Epidermal melanocyte (primary cell): ENCODE results near the gene ELMO1.

ENCODE experiments used
- DNase-seq: peaks from one replicate; pipeline ENCODE4 v3.0.0; 2011; ENCODE audit warnings: low spot score; ENCODE audit not compliant: insufficient read length

ELMO1 gene

GRCh38 chr7:37315772-37316715 lies 132.6 kb downstream of the ELMO1 start:
- no peak for DNase-seq

GRCh38 chr7:37312608-37313007 lies 136.1 kb downstream of the ELMO1 start:
- DNase-seq = no peak

GRCh38 chr7:37311355-37311754 lies 137.3 kb downstream of the ELMO1 start:
- no peak for DNase-seq

- DNase-seq = no peak
These were observed 138.2 kb downstream of the ELMO1 start for GRCh38 chr7:37310327-37311080.

- no peak for DNase-seq
These were observed 139.2 kb downstream of the ELMO1 start for GRCh38 chr7:37309493-37309892.

GRCh38 chr7:37304921-37305320 lies 143.7 kb downstream of the ELMO1 start:
- DNase-seq = no peak

GRCh38 chr7:37297546-37297945 lies 151.1 kb downstream of the ELMO1 start:
- DNase-seq = no peak

GRCh38 chr7:37295401-37295800 lies 153.3 kb downstream of the ELMO1 start:
- no peak for DNase-seq

GRCh38 chr7:37290731-37291130 lies 157.9 kb downstream of the ELMO1 start:
- no peak for DNase-seq

GRCh38 chr7:37289781-37290180 lies 158.9 kb downstream of the ELMO1 start:
- no peak for DNase-seq

GRCh38 chr7:37289367-37289766 lies 159.3 kb downstream of the ELMO1 start:
- DNase-seq = no peak

- no peak for DNase-seq
These were observed 161.4 kb downstream of the ELMO1 start for GRCh38 chr7:37287131-37287855.

- DNase-seq = no peak
These were observed 162.2 kb downstream of the ELMO1 start for GRCh38 chr7:37286454-37286832.

GRCh38 chr7:37285706-37286453 lies 162.8 kb downstream of the ELMO1 start:
- DNase-seq = no peak

- no peak for DNase-seq
These were observed 163.8 kb downstream of the ELMO1 start for GRCh38 chr7:37284805-37285231.

- no peak for DNase-seq
These were observed 164.4 kb downstream of the ELMO1 start for GRCh38 chr7:37284285-37284684.

- DNase-seq = no peak
These were observed 164.9 kb downstream of the ELMO1 start for GRCh38 chr7:37283716-37284115.

- DNase-seq = no peak
These were observed 165.7 kb downstream of the ELMO1 start for GRCh38 chr7:37282927-37283326.

- no peak for DNase-seq
These were observed 166.6 kb downstream of the ELMO1 start for GRCh38 chr7:37282093-37282444.

- DNase-seq = no peak
These were observed 167.1 kb downstream of the ELMO1 start for GRCh38 chr7:37281368-37282092.
